HEK293T (cell line): ENCODE measurements around the gene MORN1.

Experiments
- CTBP1 ChIP-seq: fragments of 450-650 bp; IDR thresholded peaks from 2 replicates; pipeline ENCODE4 v1.6.1; 2016; ENCODE audit warnings: borderline replicate concordance
- ELF4 ChIP-seq: fragments of 450-650 bp; IDR thresholded peaks from 2 replicates; pipeline ENCODE4 v1.6.1; 2017; ENCODE audit warnings: antibody characterized with exemption
- SP1 ChIP-seq: fragments of 450-650 bp; IDR thresholded peaks from 2 replicates; pipeline ENCODE4 v1.6.1; 2017
- SUZ12 ChIP-seq: fragments of 450-650 bp; IDR thresholded peaks from 2 replicates; pipeline ENCODE4 v1.6.1; 2016; ENCODE audit warnings: mild to moderate bottlenecking
- TARDBP ChIP-seq: fragments of 450-650 bp; IDR thresholded peaks from 2 replicates; pipeline ENCODE4 v1.6.1; 2016
- ZNF384 ChIP-seq: fragments of 450-650 bp; IDR thresholded peaks from 2 replicates; pipeline ENCODE4 v1.6.1; 2016

GRCh38 chr1:2314273-2314802, 77.0 kb downstream of the MORN1 start:
- no peak for TF ChIP-seq ELF4
- no peak for TF ChIP-seq TARDBP
- no peak for TF ChIP-seq CTBP1
- no peak for TF ChIP-seq SUZ12
- no peak for TF ChIP-seq SP1
- no peak for TF ChIP-seq ZNF384
